HG02588 (cell line): ENCODE data around the gene ZNF574.
"Not testable (repeated sequence)": the region's sequence is repeated elsewhere in the genome, so short reads cannot be mapped to it uniquely, and the experiment has no call there.

Experiments
- ATAC-seq: cut with Tn5 transposase; IDR thresholded peaks from one replicate; pipeline ENCODE4 v1.9.1; 2021; ENCODE audit warnings: mild to moderate bottlenecking, moderate library complexity; ENCODE audit not compliant: unreplicated experiment

Gene ZNF574

GRCh38 chr19:42075616-42076379, at the start of gene ZNF574:
ZNF574 (plus strand) TSS chr19:42076166; CDS start chr19:42078607, 2,441 bp downstream.
- peak; percentile 91 for ATAC-seq

- ATAC-seq: no peak
These were observed 47.4 kb upstream of the ZNF574 start for GRCh38 chr19:42028304-42029216.

DNA sequence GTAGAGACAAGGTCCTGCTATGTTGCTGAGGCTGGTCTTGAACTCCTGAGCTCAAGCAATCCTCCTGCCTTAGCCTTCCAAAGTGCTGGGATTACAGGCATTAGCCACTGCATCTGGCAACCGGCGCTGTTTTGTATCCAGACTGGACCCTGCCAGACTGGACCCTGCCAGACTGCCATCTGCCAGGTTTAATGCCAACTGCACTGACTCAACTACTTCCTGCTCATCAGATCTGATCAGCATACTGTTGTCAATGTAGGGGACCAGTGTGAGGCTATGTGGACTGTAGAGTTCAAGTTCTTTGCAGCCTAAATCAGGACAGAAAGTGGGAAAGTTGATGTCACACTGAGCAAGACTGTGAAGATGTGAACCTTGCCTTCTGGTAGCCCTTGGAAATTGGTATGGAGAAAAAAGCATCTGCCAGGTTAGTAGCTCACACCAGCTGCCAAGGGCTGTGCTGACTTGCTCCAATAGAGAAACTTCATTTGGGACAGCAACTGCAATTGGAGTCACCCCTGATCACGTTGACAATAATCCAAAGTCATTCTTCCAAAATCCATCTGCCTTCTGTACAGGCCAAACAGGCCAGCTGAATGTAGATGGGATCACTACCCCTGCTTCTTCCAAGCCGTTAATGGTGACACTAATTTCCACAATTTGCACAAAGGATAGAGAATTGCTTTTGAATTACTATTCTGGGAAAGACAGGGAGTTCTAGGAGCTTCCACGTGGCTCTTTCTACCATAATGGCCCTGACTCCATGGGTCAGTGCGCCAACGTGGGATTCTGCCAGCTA, 45.1 kb upstream of the ZNF574 start:
- ATAC-seq: no peak

DNA sequence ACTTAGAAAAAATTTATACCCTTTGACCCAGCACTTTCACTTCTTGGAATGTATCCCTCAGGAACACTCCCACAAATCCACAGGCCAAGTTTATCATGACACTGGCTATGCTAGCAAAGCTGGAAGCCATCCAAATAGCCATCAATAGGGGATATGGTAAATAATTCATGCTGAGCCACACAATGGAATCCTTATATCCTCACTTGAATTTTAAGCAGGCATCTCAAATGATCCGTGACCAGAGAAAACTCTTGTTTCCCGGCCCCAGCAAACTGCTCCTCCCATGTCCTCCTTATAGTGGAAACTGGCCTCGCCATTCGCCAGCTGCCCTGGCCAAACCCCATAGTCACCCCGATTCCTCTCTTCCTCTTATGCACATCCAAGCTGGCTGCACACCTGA, 43.5 kb upstream of the ZNF574 start:
- no peak for ATAC-seq

DNA sequence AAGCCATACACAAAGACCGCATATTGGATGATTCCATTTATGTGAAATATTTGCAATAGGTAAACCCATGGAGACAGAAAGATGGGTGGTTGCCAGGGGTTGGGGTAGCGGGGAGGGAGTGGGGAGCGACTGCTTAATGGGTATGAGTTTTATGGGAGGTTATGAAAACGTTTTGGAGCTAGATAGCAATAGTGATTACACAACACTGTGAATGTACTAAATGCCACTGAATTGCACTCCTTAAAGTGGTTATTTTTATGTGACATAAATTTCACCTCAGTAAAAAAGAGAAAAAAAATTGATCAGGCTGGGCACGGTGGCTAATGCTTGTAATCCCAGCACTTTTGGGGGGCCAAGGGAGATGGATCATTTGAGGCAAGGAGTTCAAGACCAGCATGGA, 42.6 kb upstream of the ZNF574 start:
- ATAC-seq: no peak

- ATAC-seq: not testable (repeated sequence)
These were observed 41.1 kb upstream of the ZNF574 start for GRCh38 chr19:42034640-42035391.

DNA sequence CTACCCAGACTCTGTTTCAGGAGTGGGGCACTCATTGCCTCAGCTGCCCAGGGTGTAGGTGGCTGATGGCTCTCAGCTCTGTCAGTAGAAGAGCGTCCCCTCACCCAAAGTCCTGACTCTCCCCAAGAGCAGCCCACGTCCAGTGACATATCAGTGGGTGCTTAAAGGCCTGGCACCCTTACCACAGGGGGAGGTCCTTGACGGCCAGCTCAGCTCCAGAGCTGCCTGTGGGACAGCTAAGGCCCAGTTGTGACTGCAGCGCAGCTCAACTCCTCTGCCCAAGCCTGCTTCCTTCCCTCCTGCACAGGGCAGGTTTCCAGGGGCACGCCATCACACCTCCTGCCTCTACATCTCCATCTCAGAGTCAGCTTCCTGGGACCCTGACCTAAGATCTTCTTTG, 38.3 kb upstream of the ZNF574 start:
- ATAC-seq: no peak

DNA sequence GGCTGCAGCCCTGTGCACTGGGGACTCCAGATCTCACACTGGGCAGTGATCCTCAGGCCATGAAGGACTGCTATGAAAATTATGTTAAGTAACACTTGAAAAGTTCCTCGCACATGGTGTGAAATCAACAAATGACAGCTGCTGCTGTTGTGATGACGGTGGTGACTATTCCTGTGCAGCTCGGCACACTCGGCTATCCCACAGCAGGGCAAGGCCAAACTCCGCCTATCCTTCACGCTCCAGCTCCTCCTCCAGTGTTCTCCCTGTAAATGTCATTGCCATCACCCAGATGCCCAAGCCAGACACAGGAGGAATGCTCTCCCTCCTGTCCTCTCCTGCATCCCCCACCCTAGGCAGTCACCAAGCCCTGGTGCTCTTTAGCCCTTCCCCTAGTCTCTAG, 37.3 kb upstream of the ZNF574 start:
- no peak for ATAC-seq

DNA sequence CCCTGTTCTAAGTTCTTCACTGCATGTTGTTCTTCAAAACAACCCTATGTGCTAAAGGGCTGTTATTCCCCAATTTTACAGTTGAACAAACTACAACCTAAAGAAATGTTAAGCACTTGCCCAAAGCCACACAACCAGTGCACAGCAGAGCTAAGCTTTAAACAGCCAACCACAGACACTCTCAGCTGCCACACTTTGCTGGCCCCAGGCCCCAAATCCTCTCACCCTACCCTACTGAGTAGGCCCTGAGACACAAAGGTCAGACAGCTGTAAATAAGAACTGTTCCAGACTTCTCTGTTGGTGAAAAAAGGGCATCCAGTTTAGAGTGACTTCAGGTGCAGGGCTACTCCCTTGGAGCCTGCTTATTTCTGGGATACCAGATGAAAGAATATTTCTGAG, 35.9 kb upstream of the ZNF574 start:
- no peak for ATAC-seq

DNA sequence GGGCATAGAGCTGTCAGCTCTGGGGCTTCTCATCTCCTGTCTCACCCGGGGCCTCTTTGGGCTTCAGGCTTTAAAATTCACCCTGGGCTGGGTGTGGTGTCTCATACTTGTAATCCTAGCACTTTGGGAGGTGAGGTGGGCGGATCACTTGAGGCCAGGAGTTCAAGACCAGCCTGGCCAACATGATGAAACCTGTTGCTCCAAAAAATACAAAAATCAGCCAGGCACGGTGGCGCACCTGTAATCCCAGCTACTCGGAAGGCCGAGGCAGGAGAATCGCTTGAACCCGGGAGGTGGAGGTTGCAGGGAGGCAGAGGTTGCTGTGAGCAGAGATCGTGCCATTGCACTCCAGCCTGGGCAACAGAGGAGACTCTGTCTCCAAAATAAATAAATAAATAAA, 35.5 kb upstream of the ZNF574 start:
- ATAC-seq: not testable (repeated sequence)

- no peak for ATAC-seq
These were observed 33.4 kb upstream of the ZNF574 start for GRCh38 chr19:42042455-42043170.

DNA sequence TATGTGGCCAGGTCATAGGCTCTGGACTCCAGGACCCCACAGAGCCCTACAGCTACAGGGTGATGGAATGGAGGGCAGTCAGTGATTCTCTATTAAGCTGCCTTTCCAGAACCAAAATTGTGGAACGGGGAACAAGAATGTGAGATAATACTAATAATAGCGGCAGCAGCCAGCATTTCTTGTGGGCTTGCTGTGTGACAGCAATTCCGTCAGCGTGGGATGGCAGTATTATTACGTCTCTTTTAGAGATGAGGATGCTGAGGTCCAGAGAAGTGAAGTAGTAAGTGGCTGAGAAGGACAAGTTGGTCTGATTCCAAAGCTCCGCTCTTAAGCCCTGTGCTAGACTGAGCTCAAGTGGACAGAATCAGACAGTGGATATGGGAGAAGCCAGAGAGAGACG, 30.4 kb upstream of the ZNF574 start:
- ATAC-seq: no peak

GRCh38 chr19:42048992-42049391, 27.0 kb upstream of the ZNF574 start:
- ATAC-seq: no peak

GRCh38 chr19:42051166-42052115, 24.5 kb upstream of the ZNF574 start:
- ATAC-seq: no peak

DNA sequence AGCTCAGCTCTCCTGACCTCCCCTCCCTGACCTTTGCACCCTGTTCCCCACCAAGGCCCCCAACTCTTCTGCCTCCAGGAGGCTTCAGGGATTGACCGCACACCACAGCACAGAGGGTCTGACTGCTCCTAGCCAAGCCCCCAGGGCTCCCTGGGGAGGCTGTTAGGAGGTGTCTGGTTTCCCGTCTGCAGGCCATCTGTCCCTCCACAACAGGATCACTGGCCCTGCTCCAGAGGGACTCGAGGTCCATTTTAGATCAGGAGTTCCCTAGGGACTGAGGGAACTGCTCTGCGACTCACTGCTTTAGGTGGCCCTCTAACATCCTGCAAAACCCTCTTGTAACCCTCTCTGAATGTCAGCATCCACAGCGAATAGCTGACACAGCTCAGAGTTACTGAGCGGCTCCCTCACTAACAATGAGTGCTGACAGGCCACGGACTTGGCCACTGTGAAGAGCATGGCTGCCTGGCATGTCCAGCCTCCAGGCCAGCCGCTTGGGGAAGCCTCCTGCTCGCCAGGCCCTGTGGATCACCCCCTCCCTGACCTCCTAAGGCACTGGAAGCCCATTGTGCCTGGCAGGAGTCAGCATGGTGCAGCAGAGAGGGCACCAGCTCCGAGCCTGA, 23.6 kb upstream of the ZNF574 start:
- ATAC-seq: no peak

DNA sequence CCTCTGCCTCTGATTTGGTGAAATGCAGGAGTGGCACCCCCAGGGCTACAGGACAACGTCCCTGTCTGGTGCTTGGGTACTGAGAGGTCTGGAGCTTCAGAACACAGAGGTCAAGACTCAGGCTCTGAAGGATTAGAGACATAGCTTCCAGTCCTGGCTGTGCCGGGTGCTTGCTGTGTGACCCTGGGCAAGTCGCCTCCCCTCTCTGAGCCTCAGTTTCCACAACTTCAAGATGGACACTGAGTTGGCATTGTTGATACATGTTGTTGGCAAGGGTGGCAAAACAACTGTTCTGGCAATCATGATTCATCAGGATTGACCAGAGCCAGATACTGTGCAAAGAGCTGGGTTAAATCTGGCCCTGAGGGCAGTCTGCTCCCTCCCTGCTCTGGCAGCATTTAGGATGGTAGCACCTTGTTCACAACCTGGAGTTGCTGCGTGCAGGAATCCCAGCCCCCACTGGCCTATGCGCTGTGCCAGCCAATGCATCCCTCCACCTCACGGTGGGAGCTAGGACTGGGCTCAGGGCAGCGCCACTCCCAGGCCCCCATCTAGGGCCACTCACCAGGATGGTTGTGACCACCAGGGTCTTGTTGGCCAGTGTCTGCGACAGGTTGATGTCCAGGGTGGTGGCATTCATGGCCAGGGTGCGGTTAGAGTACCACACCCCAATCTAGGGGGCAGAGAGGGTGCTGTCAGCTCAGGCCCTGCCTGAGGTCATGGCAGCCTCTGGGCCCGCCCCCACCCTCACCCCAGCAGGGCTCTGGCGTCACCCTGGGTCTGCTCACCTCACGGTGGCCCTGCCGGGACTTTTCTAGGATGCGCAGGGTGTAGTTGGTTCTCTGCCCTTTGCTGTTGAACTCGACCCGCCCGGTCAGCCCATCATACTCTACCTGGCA, 22.7 kb upstream of the ZNF574 start:
- no peak for ATAC-seq

- ATAC-seq: no peak
These were observed 21.8 kb upstream of the ZNF574 start for GRCh38 chr19:42054205-42054604.
